ENCODE data around the gene HSPBAP1. TPM values are rescaled to one million over a fixed set of nuclear protein-coding genes. Genes with fewer than 3 reads are reported as not detected.

HSPBAP1 gene, protein sequence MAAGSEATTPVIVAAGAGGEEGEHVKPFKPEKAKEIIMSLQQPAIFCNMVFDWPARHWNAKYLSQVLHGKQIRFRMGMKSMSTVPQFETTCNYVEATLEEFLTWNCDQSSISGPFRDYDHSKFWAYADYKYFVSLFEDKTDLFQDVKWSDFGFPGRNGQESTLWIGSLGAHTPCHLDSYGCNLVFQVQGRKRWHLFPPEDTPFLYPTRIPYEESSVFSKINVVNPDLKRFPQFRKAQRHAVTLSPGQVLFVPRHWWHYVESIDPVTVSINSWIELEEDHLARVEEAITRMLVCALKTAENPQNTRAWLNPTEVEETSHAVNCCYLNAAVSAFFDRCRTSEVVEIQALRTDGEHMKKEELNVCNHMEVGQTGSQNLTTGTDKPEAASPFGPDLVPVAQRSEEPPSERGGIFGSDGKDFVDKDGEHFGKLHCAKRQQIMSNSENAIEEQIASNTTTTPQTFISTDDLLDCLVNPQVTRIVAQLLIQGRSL
- total RNA-seq (2014; rRNA removed; shearing (Covaris generic)) = 5.5 and 7.7 TPM in 2 replicates

DNA sequence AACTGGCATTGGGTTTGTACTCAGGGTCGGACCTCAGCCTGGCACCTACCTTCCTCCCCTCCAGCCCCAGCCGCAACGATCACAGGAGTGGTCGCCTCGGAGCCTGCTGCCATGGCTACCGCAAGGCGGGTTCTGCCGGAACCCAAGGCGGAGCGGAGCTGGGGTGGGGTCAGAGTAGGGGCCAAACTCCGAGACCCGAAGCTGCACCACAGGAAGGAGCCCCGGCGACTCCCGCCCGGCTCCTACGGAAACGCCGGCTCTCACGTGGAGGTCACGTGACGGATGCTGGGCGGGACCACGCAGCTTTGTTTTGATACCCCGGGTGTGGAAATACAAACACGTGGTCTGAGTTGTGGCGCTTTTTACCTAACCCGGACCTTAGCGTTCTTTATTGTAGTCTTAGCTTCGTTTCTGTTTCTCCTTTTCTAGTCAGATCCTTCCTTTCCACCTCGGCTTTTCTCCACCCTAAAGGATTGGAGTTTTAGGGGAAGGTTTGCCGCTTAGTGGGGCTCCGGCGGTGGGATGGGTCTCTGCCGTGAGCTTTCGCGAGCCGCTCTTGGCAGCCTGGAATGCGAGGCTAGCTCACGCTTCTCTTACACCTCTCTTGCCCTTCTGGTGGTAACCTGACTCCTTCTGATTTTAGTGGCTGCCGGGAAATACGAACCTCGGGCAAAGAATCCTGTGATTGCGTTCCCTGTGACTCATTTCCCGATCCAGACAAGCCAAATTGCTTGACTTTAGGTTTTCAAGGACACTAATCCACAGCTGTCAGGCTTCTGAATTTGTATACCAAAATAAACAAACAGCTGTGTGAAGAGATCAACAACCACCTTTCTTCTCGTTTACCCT lies at the start of gene HSPBAP1:
Gene HSPBAP1, minus strand, starts transcription at position 264 of the 849 bp plus-strand sequence. Its CDS starts 151 bp downstream, at position 113.
- peak; percentile 98 for DNase-seq (ENCODE audit: low read depth)

DNA sequence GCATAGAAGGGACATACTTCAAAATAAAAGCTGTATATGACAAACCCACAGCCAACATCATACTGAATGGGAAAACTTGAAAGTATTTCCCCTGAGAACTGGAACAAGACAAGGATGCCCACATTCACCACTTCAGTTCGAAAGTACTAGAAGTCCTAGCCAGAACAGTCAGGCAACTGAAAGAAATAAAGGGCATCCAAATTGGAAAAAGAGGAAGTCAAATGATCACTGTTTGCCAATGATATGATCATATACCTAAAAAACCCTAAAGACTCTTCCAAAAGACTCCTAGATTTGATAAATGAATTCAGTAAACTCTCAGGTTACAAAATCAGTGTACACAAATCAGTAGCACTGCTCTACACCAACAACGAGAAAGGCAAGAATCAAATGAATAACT lies 42.0 kb upstream of the HSPBAP1 start:
- no peak for DNase-seq (ENCODE audit: low read depth)

DNA sequence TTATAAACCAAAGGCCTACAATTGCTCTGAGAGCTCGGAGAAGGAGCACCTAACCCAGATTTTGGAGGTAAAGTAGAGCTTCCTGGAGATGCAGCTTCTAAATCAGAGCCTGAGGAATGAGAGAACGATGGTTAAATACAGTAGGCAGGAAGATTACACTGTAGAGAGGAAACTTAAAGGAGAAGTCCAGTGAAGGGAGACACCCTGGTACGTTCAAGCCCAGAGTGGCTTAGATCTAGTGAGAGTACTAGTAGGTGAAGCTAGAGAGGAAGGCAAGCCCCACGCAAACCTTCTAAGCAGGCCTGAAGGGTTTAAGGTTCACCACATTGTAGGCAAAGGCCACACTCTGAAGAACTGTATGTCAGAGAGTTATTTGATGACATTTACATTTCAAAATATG lies 34.6 kb upstream of the HSPBAP1 start:
- no peak for DNase-seq (ENCODE audit: low read depth)

DNA sequence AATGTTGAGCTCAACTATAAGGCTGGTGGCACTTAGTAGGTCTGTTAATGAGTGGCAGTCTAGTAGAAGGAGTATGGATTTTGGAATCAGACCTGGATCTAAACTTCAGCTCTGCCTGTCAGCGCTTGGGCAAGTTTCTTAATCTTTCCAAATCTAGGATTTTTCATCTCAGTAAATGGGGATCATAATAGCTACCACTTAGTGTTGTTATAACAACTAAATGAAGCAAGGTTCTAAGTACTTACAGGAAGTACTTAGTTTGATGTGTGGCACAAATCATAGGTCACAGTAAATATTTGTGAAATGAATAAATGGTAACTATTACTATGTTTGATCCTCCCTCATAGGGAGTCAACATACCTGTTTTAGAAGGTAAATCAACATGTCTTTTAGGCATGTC lies 32.6 kb upstream of the HSPBAP1 start:
- no peak for DNase-seq (ENCODE audit: low read depth)

DNA sequence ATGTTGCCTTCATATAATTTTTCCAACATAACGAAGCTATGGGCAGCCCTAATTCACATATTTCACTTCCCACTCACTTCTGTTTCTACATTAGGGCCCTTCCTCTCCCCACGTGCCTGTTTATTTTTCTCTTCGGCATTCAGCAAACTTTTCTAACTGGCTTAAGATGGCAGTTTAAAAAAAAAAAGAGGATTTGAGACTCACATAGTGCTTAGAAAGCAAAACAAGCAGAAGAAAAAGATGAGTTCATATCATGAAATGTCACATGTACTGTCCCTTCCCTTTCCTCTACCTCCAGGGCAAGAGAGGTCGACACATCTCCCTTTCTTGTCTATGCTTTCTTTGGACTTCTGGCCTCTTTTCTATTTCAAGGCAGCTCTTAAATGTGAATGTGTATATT lies 31.8 kb upstream of the HSPBAP1 start:
- no peak for DNase-seq (ENCODE audit: low read depth)

DNA sequence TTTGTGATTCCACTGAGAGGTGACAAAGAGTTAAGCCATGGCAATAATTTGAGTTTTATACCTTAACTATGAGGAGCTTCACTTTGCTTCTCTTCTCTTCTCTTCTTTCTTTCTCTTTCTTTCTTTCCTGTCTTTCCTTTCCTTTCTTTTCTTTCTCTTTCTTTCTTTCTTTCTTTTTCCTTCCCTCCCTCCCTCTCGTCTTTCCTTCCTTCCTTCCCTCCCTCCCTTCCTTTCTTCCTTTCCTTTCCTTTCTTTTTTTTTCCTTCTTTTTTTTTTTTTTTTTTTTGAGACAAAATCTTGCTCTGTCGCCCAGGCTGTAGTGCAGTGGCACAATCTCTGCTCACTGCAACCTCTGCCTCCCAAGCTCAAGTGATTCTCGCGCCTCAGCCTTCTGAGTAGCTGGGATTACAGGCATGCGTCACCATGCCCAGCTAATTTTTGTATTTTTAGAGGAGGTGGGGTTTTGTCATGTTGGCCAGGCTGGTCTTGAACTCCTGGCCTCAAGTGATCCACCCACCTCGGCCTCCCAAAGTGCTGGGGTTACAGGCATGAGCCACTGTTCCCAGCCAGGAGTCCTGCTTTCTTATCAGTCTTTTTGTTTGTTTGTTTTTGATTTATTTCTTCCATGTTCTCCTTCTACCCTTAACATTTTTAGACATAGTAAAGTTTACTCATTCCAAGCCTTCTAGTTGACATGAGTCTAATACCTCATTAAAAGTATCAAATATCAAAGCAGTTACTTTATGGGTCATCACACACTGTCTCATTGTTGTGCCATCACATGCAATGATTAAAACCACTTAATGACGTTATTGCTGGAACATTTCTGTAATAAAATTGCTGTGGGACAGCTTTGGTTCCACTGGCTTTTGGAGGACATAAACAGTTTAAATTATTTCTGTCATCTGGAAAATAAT lies 31.1 kb upstream of the HSPBAP1 start:
- peak; percentile 94 for DNase-seq (ENCODE audit: low read depth)

DNA sequence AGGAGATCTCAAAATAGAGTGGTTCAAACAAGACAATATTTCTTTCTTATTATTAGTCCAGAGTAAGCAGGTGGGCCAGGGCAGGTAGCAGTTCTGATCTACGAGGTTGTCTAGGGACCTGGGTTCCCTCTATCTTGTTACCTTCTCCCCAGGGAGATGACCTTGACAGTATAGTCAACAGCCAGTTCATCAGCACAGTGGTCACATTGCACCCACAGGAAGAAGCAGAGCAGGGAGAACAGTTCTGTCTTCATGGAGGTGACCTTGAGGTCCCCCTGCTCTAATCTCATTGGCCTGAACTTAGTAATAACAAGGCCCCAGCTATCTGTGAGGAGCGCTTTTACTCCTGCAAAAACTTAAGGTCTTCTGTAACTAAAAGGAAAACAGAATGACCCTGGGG lies 23.0 kb upstream of the HSPBAP1 start:
- no peak for DNase-seq (ENCODE audit: low read depth)

DNA sequence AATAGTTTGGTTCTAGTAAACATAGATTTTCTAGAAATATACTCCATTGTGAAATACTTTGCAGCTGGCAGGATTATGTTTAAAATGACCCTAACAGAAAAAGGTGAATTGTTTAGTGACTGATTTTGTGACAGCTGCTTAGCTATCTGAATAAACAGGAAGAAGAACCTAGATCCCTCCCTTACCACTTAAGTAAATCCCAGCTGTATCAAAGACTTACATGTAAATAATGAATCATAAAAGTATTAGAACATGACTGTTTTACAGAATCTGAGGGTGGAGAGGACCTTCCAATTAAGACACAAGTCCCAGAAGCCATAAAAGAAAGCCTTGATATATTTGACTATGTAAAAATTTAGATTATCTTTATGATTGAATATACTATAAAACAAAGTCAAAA lies 17.1 kb upstream of the HSPBAP1 start:
- no peak for DNase-seq (ENCODE audit: low read depth)

DNA sequence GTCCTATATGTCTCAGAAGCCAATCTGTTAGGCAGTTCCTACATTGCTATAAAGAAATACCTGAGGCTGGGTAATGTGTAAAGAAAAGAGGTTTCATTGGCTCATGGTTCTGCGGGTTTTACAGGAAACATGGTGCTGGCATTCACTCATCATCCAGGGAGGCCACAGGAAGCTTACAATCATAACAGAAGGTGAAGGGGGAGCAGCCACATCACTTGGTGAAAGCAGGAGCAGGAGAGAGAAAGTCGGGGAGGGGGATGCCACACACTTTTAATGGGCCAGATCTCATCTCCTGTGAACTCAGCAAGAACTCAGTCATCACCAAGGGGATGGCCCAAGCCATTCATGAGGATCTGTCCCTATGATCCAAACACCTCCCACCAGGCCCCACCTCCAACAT lies 10.3 kb upstream of the HSPBAP1 start:
- DNase-seq (ENCODE audit: low read depth) = no peak

DNA sequence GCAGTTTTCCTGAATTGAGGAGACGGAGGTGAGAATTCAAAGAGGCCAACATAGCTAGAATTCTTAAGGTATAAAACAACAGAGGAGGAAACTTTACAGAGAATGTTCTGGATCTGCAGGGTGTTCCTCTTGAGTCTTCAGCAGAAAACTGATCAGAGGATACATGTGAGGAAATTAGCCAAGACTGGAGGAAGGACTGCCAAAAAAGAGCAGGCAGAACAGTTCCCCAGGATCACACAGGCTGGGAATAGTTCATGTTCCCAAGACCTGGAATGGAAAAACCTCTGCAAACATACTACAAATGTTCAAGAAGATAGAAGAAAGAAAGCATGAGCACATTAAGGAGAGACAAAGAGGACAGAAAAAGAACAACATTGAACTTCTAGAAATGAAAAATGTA lies 8.7 kb upstream of the HSPBAP1 start:
- no peak for DNase-seq (ENCODE audit: low read depth)

DNA sequence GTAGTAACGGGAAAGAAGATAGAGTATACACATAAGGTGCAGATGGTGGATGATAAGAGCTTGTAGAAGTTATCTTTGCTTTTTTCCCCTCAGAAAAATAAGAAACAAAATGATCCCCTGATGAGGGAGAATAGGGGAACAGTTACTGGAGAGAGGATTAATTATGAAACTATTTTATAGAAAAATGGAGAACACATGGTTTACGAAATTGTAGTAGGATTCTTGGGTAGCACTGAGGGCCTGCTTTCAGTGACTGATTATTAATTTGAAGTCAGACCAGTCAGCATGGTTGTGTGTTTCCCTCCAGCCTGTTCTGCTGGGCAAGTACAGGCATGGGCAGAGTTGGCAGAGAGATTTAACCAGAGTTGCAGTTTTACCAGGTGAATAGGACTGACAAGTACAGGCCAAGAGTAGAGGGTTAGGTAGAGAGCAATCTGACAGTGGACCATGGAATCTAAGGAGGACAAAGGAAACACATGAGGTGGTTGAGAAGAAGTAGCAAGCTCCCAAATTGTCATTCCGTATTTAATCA lies 7.1 kb upstream of the HSPBAP1 start:
- DNase-seq (ENCODE audit: low read depth) = no peak

DNA sequence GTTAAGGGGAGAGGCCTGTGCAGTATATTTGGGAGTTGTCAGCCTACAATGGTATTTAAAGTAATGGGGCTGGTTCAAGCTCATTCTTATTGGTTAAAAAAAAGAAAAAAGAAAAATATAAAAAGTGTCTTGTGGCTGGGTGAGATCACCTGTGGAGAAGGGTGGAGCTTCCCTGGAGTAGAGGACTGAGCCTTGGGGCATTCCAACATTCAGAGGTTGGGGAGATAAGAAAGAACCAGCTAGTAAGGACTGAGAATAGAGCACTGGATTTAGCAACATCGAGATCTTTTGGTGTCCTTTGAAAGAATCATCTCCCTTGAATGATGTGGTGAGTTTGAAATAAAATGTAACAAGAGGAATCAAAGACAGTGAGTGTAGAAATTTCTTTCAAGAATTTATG lies 6.4 kb upstream of the HSPBAP1 start:
- no peak for DNase-seq (ENCODE audit: low read depth)

DNA sequence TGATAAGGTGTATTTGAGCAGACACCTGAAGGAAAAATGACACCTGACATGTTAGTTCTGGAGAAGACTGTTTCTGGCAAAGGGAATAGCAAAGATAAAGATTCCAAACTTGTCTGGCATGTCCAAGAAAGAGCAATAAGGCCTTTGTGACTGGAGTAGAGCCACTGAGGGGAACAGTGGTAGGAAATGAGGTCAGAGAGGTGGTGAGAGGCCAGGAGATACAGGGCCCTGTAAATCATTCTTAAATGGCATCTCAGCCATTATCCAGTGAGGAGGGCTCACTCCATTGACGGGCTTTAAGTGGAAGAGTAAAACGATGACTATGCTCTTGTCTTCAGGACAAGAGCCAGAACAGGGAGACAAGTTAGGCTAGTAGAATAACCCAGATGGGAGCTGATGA lies 5.7 kb upstream of the HSPBAP1 start:
- DNase-seq (ENCODE audit: low read depth) = no peak

DNA sequence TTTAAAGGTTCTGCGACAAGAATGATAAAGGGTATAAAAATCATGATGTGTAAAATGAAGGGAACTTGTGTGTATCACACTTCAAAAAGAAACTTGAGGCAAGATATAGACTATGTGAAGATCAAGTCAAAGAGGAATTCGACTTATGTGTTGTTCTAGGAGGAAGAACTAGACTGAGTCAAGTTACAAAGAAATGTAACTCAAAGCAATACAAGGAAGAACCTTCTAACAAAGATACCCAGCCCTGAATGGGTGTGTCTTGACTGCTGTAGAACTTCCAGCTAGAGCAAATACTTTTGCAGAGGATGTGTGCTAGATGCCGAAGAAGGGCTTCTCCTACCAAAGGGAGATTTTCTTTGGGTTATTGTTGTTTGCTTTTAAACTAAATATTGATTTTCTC lies 3.7 kb upstream of the HSPBAP1 start:
- DNase-seq (ENCODE audit: low read depth) = no peak

DNA sequence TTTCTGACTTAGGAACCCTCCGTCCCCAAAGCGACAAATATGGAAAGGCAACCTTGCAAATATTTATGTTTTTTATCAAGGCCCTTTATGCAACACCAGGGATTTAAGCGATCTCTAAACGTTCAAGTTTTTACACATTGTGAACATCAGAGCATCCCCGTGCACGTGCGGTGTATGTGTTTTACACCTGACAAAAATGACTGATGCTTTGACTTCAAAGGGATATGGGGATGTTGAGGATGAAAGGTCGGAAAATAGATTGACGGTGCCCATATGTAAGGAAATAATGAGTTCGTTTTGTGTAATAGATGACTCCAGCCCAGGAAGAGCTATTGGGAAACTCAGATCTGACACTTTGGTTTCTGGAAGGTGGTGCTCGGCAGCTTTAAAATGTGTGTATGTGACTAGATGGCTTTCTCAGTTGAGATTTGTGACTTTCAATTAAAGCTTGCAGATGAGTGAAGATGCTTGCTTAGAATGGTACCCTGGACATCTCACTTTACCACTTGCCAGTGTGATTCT lies 2.1 kb upstream of the HSPBAP1 start:
- no peak for DNase-seq (ENCODE audit: low read depth)

DNA sequence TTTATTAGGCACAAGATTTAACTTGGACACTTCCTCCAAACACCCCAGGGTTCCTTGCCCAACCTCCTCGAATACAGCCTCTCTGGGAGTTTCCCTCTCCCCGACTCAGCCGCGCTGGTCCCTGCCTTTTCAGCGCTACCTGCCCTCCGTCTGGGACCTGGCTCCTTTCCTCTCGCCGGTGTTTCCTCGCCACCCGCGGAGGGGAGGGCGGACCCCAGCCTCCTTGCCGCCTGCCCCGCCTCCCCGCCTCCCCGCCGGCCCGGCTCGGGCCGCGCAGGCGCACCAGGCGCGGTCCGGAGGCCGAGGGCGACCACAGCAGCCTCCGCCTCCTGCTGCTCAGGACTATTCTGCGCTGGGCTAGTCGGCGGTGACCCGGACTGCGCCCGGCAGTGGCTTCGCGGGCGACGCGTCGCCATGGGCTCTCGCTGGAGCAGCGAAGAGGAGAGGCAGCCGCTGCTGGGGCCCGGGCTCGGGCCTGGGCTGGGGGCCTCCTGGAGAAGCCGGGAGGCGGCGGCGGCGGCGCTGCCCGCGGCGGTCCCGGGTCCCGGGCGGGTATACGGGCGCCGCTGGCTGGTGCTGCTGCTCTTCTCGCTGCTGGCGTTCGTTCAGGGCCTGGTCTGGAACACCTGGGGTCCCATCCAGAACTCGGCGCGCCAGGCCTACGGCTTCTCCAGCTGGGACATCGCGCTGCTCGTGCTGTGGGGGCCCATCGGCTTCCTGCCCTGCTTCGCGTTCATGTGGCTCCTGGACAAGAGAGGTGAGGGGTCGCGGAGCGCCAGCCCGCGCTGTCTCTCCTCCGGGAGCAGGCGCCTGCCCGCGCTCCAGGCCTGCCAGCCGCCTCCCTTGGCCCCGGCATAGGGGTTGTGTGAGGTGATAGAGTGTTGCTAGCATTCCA lies 1.4 kb upstream of the HSPBAP1 start, which contains the start of gene SLC49A4:
Gene SLC49A4, plus strand, starts transcription at position 291 of the 895 bp plus-strand sequence. Its CDS starts 124 bp downstream, at position 415.
- DNase-seq (ENCODE audit: low read depth) = peak; percentile 85

DNA sequence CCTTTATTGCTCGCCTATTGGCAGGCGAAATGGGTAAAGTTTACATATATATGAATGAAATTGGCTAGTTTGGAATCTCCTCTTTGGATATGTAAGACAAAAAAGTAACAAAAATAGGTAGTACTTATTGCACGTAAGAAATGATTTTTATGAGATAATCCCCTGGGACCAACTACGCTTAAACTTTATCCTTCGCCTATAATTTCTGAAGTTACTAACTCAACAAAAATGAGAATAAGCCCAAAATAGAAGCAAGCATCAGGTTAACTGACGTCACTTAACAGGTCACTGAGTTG lies 800 bp upstream of the HSPBAP1 start:
- DNase-seq (ENCODE audit: low read depth) = no peak

DNA sequence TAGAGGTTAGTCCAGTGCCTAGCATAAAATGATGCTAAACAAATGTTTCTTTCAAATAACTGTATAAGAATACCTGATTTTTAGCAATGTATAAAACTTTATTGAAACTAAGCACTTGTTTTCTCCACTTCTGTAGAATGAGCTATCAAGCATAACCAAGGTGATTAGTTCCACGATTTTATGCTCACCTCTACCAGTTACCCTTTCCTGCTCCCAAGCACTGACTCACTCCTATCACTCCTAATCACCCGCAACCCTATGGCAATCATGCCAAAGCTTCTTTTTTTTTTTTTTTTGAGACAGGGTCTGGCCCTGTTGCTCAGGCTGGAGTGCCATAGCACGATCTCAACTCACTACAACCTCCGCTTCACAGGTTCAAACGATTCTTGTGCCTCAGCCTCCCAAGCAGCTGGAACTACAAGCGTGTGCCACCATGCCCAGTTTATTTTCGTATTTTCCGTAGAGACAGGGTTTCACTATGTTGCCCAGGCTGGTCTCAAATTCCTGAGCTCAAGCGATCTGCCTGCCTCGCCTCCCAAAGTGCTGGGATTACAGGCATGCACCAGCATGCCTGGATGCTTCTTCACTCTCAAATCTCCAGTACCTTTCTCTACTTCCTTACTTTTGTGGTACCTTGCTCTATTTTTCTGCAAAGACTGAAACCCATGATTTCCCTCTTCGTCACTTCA lies 3.9 kb downstream of the HSPBAP1 start:
- no peak for DNase-seq (ENCODE audit: low read depth)

DNA sequence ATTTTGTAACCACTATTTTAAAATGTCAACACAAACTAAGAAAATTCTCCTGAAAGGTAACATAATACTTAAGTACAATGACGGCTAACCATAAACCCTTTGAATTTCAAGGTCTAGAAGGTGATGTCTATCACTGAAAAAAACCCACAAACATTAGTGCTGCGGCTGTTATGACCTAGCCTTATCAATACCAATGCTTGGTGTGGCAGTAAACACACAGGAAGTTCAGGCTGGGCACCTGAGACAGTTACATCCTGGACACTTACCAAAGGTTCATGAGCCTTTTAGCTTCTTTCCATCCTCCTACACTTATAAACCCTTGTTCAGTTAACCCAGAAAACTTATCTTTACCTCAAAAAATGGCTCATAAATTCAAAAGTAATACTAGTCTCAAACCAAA lies 5.8 kb downstream of the HSPBAP1 start:
- no peak for DNase-seq (ENCODE audit: low read depth)

DNA sequence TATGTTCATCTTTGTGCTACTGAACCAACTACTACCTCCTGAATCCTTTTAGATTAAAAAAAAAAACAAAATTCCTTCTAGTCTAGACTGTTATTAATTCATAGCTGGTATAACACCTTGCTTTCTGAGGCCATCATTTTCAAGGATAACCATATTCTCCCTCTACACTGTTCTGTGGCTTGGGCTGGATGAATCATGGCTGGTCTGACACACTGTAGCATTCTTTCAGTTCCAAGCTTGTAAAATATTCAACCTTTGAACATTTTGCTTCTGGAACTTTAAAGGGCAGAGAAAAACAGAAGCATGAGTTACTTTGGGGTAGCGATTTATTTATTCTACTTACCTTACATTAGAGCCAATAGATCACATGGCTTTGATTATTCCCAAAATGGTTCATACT lies 7.6 kb downstream of the HSPBAP1 start:
- DNase-seq (ENCODE audit: low read depth) = peak; percentile 81

Measured in M059J (cell line).